ENCODE measurements around the gene SDCBP2. TPM values are rescaled to one million over a fixed set of nuclear protein-coding genes. Genes with fewer than 3 reads are reported as not detected.
"Not testable (repeated sequence)": the region's sequence is repeated elsewhere in the genome, so short reads cannot be mapped to it uniquely, and the experiment has no call there.

SDCBP2 gene
- total RNA-seq, 1 experiment from 2014 or later = 3.4 TPM

DNA sequence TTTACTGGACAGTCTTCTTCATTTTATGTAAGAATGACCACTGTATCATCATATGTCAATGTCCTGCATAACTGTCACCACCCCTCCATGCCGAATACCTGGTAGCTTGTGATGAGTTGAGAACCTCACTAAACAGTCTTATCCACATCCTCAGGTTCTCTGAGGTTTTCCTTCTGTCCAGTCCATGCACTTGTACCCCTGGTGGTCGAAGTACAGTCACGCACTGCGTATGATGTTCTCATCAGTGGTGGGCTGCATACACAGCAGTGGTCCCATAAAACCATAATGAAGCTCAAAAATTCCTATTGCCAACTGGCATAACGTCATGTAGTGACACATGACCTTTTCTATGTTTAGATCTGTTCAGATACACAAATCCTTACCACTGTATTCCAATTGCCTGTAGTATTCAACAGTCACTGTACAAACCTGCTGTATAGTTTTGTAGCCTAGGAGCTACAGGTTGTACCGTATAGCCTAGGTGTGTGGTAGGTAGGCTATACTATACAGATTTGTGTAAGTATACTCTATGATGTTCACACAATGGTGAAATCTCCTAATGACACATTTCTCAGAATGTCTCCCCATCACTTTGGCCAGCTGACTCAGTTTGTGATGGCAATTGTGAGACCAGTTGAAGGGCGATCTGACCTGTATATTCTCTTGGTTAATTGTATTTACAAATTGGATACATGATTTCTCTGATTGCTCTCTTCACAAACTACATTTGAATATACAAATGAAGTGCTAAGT lies 31.3 kb upstream of the SDCBP2 start:
- no peak for DNase-seq (ENCODE audit: low read depth)

DNA sequence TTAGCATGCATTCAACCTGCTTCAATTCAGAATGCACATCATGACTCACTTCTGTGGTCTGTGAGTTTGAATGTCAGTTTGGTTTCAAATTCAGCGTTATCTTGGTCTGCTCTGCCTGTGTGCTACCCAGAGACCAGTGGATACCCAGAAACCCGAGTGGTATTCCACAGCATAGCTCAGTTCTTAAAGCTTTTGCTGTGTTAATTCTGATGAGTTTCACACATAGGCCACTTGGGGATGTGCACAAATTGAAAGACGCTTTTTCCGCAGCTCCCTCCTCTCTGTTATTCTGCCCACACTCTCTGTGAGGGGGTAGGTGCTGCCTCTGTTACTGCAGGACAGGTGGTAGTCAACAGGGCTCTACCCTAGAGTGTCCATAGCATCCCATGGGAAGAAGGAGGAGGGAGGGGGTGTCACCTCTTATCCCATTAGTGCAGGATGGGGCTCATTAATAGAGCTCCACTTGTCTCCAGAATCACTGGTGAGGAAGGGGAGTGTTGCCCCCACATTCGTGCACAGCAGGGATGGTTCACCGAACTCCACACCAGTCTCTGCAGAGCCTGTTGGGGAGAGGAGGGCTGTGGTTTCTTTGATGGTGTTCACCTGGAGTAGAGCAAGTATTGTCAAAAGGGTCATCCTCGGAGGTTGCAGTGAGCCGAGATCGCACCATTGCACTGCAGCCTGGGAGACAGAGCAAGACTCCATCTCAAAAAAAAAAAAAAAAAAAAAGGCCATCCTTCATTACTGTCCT lies 29.2 kb upstream of the SDCBP2 start:
- DNase-seq (ENCODE audit: low read depth) = peak; percentile 84

DNA sequence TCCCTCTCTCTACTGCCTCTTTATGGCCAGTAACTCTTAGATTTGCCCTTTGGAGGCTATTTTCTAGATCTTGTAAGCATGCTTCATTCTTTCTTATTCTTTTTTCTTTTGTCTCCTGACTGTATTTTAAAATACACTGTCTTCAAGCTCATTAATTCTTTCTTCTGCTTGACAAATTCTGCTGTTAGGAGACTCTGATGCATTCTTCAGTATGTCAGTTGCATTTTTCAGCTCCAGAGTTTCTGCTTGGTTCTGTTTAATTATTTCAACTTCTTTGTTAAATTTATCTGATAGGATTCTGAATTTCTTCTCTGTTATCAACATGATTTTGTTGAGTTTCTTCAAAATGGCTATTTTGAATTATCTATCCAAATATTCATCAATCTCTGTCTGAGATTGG lies 25.0 kb upstream of the SDCBP2 start:
- no peak for DNase-seq (ENCODE audit: low read depth)

DNA sequence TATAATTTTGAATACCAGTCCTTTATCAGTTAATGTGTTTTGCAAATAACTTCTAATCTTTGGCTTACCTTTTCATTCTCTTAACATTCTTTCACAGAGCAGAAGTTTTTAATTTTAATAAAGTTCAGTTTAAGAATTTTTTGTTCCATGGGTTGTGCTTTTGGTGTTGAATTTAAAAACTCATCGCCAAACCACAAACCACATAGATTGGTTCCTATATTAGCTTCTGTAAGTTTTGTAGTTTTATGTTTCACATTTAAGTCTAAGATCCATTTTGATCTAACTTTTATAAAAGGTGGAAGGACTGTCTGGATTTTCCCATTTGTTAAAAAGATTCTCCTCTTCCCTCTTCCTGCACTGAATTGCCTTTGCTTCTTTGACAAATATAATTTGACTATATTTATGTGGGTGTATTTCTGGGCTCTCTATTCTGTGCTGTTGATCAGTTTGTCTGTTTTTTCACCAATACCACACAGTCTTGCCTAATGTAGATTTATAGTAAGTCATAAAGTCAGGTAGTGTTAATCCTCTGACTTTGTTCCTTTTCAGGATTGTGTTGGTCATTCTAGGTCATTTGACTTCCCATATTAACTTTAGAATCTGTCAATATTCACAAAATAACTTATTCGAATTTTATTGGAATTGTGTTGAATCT lies 17.5 kb upstream of the SDCBP2 start:
- DNase-seq (ENCODE audit: low read depth) = no peak

DNA sequence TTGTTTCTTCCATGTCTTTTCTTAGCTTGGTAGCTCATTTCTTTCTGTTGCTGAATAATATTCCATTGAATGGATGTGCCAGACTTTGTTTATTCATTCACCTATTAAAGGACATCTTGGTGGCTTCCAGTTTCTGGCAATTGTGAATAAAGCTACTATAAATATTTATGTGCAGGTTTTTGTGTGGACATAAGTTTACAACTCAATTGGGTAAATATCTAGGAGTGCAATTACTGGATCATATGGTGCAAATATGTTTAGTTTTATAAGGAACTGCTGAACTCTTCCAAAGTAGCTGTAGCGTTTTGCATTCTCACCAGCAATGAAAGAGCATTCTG lies 16.8 kb upstream of the SDCBP2 start:
- no peak for DNase-seq (ENCODE audit: low read depth)

DNA sequence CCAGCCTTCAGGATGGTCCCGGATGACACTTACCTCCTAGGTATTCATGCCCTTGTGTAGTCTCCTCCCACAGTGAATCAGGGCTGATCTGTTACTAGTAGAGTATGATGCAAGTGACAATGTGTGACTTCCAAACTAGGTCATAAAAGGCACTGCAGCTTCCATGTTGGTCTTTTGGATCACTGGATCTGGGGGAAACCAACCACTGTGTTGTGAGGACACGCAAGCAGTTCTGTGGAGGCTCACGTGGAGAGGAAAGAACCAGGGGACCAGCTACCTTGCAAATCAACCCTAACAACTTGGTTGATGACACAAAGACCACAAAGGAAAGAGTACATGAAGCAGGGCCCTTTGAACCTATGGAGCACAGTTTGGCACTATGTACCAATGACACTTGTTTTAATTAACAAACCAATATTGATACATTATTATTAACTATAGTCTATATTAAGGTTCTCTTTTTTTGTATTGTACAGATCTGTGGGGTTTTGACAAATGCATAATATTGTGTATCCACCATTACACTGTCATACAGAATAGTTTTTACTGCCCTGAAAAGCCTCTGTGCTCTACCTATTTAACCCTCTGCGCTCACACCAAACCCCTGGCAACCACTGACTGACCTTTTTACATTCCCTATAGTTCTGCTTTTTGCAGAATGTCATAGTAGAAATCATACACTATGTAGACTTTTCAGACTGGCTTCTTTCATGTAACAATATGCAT lies 16.3 kb upstream of the SDCBP2 start:
- no peak for DNase-seq (ENCODE audit: low read depth)

DNA sequence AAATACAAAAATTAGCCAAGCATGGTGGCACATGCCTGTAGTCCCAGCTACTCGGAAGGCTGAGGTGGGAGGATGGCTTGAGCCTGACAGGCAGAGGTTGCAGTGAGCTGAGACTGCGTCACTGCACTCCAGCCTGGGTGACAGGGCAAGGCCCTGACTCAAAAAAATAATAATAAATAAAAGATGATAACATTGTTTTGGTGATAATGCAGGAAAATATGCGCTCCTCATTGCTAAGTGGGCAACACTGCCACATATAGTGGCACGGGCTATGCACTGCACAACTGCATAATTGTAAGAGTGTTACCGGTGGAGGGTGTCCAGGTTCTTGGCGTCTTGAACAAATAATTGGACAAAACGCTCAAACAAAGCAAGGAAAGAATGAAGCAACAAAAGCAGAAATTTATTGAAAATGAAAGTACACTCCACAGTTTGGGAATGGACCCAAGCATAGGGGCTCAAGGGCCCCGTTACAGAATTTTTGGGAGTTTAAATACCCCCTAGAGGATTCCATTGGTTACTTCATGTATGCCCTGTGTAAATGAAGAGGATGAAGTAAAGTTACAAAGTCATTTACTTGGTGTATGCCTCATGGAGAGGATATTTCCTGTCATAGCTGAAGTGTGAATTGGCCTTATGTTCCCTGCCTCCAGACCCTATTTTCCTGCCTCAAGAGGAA lies 14.6 kb upstream of the SDCBP2 start:
- DNase-seq (ENCODE audit: low read depth) = not testable (repeated sequence)

DNA sequence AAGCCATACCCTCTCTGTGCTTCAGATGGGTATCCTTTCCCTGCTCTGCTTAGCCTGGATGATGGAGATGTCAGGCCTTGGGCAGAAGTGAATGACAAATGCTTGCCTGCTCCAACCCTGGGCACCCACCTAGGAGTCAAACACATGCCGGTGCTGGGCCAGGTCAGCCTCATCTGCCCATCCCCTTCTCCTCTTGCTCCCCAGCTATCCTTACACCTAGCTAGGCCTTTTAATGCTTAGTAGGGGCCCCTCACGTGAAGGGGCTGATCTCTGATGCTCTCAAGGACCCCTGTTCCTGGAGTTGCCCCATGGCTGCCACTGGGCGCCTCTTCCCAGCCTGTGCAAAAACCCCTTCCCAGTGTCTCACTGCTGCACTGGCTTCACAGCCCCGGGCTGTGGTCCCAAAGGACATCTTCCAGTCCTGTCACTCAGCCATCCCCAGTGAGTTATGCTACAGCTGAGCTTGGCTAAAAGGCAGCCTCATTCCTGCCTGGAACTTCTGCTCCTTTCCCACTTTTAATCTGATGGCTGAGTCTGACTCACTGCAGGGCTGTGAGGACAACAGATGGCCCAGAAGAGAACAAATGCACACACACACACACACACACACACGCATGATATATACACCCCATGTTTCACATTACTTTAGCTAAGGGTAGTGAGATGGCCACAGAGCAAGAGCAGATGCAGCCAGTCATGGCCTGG lies 12.8 kb upstream of the SDCBP2 start:
- peak; percentile 60 for DNase-seq (ENCODE audit: low read depth)

DNA sequence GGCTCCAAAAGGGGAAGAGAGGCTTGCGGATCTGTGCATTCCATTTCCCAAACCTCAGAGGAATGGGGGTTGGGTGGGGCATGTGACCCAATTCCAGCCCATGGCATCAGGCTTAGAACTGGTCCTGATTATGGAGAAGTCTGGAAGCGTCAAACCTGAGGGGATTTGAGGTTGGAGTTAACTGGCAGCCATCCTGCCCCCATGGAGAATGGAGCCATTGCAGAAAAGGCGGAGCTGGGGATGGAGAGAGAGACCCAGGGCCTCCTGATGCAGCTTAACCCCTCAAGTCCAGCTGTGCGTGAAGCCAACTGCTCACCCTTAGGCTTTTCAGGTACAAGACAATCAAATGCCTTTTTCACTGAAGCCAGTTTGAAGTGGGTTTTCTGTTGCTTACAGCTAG lies 9.9 kb upstream of the SDCBP2 start:
- no peak for DNase-seq (ENCODE audit: low read depth)

DNA sequence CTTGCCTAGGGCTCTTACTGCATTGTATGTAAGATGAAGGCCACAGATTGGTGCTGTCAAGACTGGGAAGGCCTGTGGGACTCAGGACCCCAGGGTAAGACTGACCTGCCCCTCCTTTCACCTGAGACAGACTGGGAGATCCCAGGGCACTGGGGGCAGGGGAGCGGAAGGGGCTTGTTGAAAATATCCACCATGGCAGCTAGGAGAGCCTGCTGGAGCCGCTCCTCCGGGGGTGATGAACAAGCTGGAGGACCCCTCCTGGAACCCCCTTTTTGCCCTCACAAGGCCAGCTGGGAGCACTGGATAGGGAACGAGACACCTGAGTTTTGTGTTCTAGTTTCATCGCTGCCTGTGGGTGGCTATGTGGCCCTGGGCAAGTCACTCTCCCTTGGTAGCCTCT lies 9.2 kb upstream of the SDCBP2 start:
- no peak for DNase-seq (ENCODE audit: low read depth)

DNA sequence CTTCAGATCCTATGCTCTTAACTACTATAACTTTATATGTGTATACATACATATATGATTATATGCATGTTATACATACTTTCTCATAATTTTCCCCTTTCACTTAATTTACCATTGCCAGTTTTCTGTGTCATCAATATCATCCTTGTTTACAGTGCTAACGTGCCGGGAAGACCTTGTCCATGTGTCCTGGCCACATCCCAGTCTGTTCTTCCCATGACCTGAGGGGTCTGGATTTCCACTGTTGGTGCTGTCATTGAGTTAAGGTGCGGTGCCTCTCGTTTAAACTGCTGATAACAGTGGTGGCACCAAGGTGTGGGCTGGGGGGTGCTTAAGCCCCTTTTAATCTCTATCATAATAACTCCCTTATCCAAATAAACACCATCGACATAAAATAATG lies 8.5 kb upstream of the SDCBP2 start:
- no peak for DNase-seq (ENCODE audit: low read depth)

DNA sequence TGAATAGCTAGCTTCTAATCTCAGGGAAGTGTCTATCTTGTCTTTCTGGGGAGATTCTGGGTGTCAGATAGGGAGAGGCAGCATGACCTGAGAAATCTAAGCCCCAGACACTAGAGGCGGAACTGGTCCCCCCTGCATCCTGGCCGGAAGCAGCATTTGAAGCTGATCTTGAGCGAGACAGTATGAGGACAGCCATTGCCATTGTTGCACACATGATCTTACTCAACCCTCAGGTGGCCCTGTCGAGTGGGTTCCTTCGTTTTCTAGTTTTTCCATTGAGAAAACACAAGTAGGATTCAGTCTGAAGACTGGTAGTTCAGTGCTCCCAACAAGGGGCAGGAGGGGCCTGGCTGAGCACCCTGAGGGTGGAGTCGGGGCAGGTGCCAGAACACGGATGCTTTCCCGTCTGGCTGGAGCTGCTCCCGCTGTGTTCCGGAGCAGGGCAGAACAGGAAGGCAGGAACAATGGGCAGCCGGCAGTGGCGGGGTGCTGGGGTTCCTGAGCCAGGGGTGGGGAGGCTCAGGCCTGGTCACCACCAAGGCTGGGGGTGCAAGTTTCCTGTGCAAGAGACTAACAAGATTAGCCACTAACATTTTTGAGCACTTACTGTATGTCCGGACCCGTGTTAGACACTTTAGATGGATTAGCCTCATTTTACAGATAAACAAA lies 7.9 kb upstream of the SDCBP2 start:
- no peak for DNase-seq (ENCODE audit: low read depth)

DNA sequence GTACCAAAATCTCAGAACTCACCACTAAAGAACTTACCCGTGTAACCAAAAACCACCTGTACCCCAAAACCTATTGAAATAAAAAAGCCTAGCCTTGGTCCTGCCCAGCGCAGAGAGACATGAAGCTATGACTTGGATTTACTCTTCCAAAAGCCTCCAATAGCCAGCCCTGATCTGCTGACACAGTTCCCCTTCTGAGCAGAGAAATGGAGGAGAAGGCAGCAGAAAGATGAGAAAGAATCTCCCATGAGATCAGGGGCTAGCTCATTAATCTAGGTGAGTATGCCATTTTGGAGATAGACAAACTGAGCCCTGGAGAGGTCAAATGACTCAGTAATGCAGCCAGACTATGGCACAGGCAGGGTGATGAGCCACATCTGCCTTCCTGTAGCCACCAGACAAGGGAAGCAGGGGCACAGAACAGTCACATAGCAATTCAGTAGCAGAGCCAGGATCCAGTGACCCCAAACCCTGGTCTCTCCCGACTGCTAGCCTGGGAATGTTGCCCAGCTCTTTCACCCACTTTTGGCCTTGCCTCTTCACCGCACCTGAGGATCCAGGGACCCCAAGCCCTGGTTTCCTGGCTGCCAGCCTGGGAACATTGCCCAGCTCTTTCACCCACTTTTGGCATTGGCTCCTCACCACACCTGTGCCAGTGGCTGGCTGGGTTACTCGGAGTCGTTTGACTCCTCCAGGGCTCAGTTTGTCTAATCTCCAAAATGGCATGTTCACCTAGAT lies 7.2 kb upstream of the SDCBP2 start:
- no peak for DNase-seq (ENCODE audit: low read depth)

DNA sequence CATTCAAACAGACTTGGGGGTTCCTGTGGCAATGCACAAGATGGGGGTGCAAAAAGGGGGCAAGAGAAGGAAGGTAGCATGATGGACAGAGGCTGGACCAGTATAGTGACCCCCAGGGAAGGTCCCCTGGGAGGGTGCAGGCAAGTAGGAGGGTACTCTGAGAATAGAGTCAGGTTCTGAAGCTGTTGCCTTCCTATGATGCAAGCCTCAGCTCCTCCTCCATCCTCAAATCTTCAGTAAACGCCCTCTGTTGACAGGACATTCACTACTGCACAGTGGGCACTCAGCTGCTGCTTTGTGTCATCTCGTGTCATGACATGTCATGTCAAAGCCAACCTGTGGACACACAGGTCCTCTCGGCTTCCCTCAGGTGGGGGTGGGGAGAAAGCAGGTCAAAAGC lies 5.8 kb upstream of the SDCBP2 start:
- no peak for DNase-seq (ENCODE audit: low read depth)

DNA sequence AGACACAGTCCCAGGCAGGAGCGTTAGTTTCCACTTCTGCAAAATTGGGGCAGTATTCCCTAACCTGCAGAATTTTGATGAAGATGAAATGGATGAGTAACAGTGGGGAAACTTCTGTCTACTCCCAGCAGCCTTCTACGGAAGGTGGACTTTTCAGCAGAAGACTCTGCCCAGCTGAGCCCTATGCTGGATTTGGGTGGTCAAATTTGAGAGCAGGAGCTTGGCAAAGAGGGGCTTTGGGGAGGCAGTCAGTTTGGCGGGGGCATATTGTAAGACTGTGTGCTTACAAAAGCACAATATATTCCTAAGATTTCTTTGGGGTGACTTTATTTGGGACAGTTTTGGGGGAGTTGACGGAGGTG lies 5.4 kb upstream of the SDCBP2 start:
- DNase-seq (ENCODE audit: low read depth) = no peak

DNA sequence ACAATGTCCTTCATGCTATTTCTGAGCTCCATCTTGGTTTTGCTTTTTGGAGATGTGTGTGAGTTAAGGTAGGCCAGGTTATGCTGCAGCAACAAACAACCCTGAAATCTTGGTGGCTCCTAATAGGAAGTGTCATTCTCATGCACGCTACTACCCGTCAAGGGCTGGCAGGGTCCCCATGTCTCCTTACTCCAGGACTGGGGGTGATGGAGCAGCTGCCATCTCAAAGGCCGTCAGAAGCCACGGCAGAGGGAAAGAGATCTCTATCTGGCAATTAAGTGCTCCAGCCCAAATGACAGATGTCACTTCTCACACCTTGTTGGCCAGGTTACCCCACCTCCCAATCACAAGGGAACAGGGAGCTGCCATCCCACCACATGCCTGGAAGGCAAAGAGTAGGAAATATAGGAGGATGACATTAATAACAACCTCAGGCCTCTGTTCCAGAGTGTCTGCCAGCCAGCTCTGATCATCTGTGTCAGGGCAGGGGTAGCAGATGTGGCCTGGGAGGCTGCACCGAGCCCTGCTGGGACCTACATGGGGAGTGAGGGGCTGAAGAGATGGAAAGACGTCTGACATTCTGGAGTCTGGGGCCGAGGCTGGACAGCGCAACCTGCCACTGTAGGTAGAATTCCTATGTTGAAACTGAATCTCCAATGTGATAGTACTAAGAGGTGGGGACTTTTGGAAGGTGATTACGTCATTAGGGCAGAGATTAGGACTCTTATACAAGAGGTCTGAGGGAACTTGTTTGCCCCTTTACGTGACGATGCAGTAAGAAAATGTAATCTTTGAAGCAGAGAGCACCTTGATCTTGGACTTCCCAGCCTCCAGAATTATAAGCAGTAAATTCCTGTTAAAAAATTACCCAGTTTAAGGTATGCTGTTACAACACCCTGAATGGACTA lies 4.8 kb upstream of the SDCBP2 start:
- no peak for DNase-seq (ENCODE audit: low read depth)

DNA sequence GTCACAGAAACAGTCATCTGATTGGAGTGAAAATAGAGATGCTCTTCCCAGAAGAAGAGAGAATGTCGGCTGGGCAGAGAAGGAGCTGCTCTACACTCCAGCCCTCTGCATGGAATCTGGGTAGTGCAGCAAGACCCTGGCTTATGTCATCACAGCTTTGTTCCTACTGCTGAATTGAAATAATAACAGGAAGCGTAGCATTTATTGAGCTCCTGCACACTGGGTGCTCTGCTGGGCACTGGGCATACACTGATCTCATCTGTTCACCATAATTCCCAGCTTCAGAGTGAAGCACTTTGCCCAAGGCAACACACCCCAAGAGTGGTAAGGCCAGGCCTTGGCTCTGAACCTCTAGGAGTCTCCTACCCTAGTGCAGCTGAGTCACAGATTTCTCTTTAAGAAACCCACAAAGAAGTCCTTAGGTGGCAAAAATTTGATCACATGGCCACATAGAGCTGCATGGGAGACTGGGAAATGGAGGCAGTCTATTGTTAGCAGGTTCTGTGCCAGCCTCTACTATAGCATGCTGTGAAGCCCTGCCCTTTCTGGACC lies 3.9 kb upstream of the SDCBP2 start:
- DNase-seq (ENCODE audit: low read depth) = peak; percentile 65

DNA sequence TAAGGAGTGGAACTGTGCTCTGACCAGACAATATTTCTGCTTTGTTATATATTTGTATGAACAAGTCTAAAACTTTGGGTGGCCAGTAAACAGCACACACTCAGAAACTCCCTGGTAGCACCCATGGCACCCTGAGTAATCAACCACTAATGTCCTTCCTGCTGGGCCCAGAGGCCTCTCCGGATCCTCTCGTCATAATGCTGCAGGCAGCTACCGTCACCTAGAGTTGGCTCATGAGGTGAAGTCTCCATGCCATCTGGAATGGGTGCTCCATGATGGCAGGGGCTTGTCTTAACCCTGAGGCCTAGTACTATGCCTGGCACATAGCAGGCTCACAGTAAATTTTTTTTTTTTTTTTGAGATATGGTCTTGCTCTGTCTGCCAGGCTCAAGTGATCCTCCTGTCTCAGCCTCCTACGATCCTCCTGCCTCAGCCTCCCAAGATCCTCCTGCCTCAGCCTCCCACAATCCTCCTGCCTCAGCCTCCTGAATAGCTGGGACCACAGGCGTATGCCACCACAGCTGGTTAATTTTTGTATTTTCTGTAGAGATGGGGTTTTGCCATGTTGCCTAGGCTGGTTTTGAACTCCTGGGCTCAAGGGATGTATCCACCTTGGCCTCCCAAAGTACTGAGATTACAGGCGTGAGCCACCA lies 3.0 kb upstream of the SDCBP2 start:
- no peak for DNase-seq (ENCODE audit: low read depth)
